Fibroblast of lung (primary cell): Measurements from ENCODE around the gene PTPRS. TPM values are rescaled to one million over a fixed set of nuclear protein-coding genes. Genes with fewer than 3 reads are reported as not detected.

ENCODE experiments used
- DNase-seq, 2 donors: peaks; one replicate each; pipeline versions ENCODE4 v3.0.0 to v3.0.0-alpha.2; 2010; ENCODE audit warnings: low read depth in 2 of 2
- H2AFZ ChIP-seq: 2 replicates; pipeline ENCODE4 v1.5.1; 2012; ENCODE audit warnings: low read length, control low read depth, inconsistent platforms
- H3K27ac ChIP-seq: 2 replicates; pipeline ENCODE4 v1.5.1; 2011; ENCODE audit warnings: low read length, control low read depth; ENCODE audit not compliant: insufficient read depth
- H3K27me3 ChIP-seq: 2 replicates; pipeline ENCODE4 v1.5.1; 2011; ENCODE audit warnings: mild to moderate bottlenecking, low read length; ENCODE audit not compliant: control insufficient read depth, insufficient read depth
- H3K36me3 ChIP-seq: 2 replicates; pipeline ENCODE4 v1.5.1; 2011; ENCODE audit warnings: low read length; ENCODE audit not compliant: control insufficient read depth, insufficient read depth
- H3K4me1 ChIP-seq: 2 replicates; pipeline ENCODE4 v1.5.1; 2011; ENCODE audit warnings: low read length; ENCODE audit not compliant: control insufficient read depth, insufficient read depth; ENCODE audit errors: extremely low read depth
- H3K4me2 ChIP-seq: 2 replicates; pipeline ENCODE4 v1.5.1; 2011; ENCODE audit warnings: low read length, control low read depth; ENCODE audit not compliant: insufficient read depth; ENCODE audit errors: extremely low read depth
- H3K4me3 ChIP-seq, 4 experiments: fragments of 200-600 bp in 1 of 4; sonication (generic) in 1 of 4; replicated peaks in 1 of 4; 2 replicates each; pipeline ENCODE4 v1.5.1; 2011 to 2016; ENCODE audit warnings: low read length in 4 of 4, low read depth in 3 of 4, mild to moderate bottlenecking in 3 of 4, control low read depth in 2 of 4, inconsistent platforms in 1 of 4, mixed read lengths in 1 of 4; ENCODE audit not compliant: insufficient read depth in 1 of 4; ENCODE audit errors: control extremely low read depth in 1 of 4
- H3K79me2 ChIP-seq: 2 replicates; pipeline ENCODE4 v1.5.1; 2012; ENCODE audit warnings: mild to moderate bottlenecking, low read length, inconsistent platforms; ENCODE audit not compliant: control insufficient read depth, insufficient read depth
- H3K9ac ChIP-seq: 2 replicates; pipeline ENCODE4 v1.5.1; 2011; ENCODE audit warnings: mild to moderate bottlenecking, low read length, control low read depth; ENCODE audit not compliant: insufficient read depth
- H3K9me3 ChIP-seq: 2 replicates; pipeline ENCODE4 v1.5.1; 2012; ENCODE audit warnings: low read depth, low read length; ENCODE audit not compliant: control insufficient read depth, insufficient read depth
- H4K20me1 ChIP-seq: 2 replicates; pipeline ENCODE4 v1.5.1; 2011; ENCODE audit warnings: low read length; ENCODE audit not compliant: control insufficient read depth, insufficient read depth; ENCODE audit errors: extremely low read depth
- EZH2 ChIP-seq: IDR thresholded peaks from 2 replicates; pipeline ENCODE4 v1.5.1; 2012; ENCODE audit warnings: low read length, control low read depth, mild to moderate bottlenecking; ENCODE audit errors: missing control alignments
- polyA plus RNA-seq, 2 donors: library from polyadenylated mRNA; depleted of rRNA in 1 of 2; stranded (reverse) in 1 of 2; unstranded in 1 of 2; fragments of >200 nt; gene quantifications; 2 replicates each; pipeline ENCODE4 v1.2.1, GENCODE V29; 2011 to 2012; ENCODE audit warnings: missing spikeins in 1 of 2
- total RNA-seq: library from RNA; depleted of rRNA; stranded (reverse); fragments of >200 nt; gene quantifications from 2 replicates; pipeline ENCODE4 v1.2.1, GENCODE V29; 2014
- TF ChIP-seq, protein P1 (sequence below), 2 donors: IDR thresholded peaks in 1 of 2; conservative IDR thresholded peaks in 1 of 2; 1 replicate in 1 of 2; 2 replicates in 1 of 2; pipeline ENCODE4 v1.5.1; 2011 to 2012; ENCODE audit warnings: low read length in 2 of 2, control low read depth in 1 of 2, inconsistent platforms in 1 of 2, low read depth in 1 of 2, mild to moderate bottlenecking in 1 of 2

Gene PTPRS
- total and polyA plus RNA-seq, 2 donors (not counting 1 experiment from before 2014, with no cell fraction given), result 27.9 to 136 TPM

DNA sequence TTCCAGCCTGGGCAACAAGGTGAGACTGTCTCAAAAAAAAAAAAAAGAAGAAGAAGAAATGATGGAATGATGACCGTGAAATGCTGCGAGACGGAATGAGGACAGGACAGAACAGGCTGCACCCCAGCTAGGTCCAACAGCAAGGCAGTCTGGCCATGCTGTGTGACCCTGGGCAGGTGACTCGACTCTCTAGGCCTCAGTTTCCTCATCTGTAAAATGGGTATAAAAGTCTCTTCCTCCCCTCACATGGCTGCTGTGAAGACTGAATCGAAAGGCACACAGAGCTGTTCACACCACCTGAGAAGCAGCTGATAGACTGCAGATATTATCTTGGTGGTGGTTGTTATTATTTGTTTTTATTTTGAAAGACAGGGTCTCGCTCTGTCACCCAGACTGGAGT lies 22.3 kb downstream of the PTPRS start:
- no peaks in the 10 kb centered on the region for H3K9me3 ChIP-seq
- no peaks in the 10 kb centered on the region for H3K79me2 ChIP-seq
- no peaks in the 10 kb centered on the region for H4K20me1 ChIP-seq
- H2AFZ ChIP-seq, result no peak overlapping the region
- no peaks in the 10 kb centered on the region for H3K27me3 ChIP-seq
- H3K36me3 ChIP-seq, result no peaks in the 10 kb centered on the region
- TF ChIP-seq, protein P1, sequence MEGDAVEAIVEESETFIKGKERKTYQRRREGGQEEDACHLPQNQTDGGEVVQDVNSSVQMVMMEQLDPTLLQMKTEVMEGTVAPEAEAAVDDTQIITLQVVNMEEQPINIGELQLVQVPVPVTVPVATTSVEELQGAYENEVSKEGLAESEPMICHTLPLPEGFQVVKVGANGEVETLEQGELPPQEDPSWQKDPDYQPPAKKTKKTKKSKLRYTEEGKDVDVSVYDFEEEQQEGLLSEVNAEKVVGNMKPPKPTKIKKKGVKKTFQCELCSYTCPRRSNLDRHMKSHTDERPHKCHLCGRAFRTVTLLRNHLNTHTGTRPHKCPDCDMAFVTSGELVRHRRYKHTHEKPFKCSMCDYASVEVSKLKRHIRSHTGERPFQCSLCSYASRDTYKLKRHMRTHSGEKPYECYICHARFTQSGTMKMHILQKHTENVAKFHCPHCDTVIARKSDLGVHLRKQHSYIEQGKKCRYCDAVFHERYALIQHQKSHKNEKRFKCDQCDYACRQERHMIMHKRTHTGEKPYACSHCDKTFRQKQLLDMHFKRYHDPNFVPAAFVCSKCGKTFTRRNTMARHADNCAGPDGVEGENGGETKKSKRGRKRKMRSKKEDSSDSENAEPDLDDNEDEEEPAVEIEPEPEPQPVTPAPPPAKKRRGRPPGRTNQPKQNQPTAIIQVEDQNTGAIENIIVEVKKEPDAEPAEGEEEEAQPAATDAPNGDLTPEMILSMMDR (conservative IDR thresholded peaks at IDR 0.05 in 1 of 2, IDR thresholded peaks at IDR 0.05 in 1 of 2; ENCODE audit: low read depth in 1 of 2, low read length in 2 of 2), result no peak
- TF ChIP-seq EZH2, result no peak
- H3K4me3 ChIP-seq, result no peak overlapping the region
- DNase-seq, result no peak
- H3K27ac ChIP-seq, result no peak overlapping the region
- no peak overlapping the region for H3K9ac ChIP-seq
- no peak overlapping the region for H3K4me2 ChIP-seq
- no peaks in the 10 kb centered on the region for H3K4me1 ChIP-seq

DNA sequence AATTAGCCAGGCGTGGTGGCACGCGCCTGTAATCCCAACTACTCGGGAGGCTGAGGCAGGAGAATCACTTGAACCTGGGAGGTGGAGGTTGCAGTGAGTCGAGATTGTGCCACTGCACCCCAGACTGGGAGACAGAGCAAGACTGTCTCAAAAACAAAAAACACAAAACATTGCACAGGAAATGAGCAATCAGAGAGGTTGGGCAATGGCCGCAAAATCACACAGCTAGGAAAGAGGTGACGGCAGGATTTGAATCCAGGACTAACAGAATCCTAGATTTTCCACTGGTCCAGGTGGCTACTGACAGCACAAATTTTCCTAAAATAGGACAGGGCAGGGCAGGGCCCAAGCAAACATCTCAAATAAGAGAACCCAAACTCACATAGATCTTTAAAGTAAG lies 23.3 kb downstream of the PTPRS start:
- Histone ChIP-seq H3K79me2 (no peaks in the 10 kb centered on the region), H3K9me3 (no peaks in the 10 kb centered on the region), H2AFZ (no peak overlapping the region), H3K36me3 (no peaks in the 10 kb centered on the region), H3K27me3 (no peaks in the 10 kb centered on the region), H3K27ac (no peak overlapping the region), H4K20me1 (no peaks in the 10 kb centered on the region), H3K4me3 (no peak overlapping the region), H3K4me2 (no peak overlapping the region), H3K4me1 (no peaks in the 10 kb centered on the region), H3K9ac (no peak overlapping the region)
- TF ChIP-seq, protein P1 (conservative IDR thresholded peaks at IDR 0.05 in 1 of 2, IDR thresholded peaks at IDR 0.05 in 1 of 2; ENCODE audit: low read depth in 1 of 2, low read length in 2 of 2), result no peak
- TF ChIP-seq EZH2, result no peak
- DNase-seq, result no peak

DNA sequence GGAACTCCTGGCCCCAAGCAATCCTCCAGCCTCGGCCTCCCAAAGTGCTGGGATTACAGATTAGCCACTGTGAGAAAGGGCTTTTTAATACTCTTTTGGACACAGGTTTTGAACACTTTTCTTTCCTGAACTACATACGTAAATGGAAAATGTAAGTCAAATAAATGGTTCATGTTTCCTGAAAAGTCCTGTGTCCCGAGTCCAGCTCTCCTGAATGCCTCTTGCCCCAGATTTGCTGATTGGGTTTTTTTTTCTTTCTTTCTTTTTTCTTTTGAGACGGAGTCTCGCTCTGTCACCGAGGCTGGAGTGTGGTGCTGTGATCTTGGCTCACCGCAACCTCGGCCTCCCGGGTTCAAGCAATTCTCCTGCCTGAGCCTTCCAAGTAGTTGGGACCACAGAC lies 24.5 kb downstream of the PTPRS start:
- Histone ChIP-seq H3K4me3 (no peak overlapping the region), H3K27ac (no peak overlapping the region), H3K79me2 (no peaks in the 10 kb centered on the region), H3K9me3 (no peaks in the 10 kb centered on the region), H4K20me1 (no peaks in the 10 kb centered on the region), H3K4me1 (no peaks in the 10 kb centered on the region), H3K9ac (no peak overlapping the region), H3K36me3 (no peaks in the 10 kb centered on the region), H2AFZ (no peak overlapping the region), H3K4me2 (no peak overlapping the region), H3K27me3 (no peaks in the 10 kb centered on the region)
- DNase-seq, result no peak
- no peak for TF ChIP-seq EZH2
- TF ChIP-seq, protein P1 (conservative IDR thresholded peaks at IDR 0.05 in 1 of 2, IDR thresholded peaks at IDR 0.05 in 1 of 2; ENCODE audit: low read depth in 1 of 2, low read length in 2 of 2), result no peak
